Stimulated activated CD8-positive, alpha-beta memory T cell treated with anti-CD3 and anti-CD28 coated beads, Interleukin-7, amount 100 ng/mL, for 24 hours (primary cell): Measurements from ENCODE around the gene ARHGEF17.

Source experiments
- DNase-seq: peaks from one replicate; pipeline ENCODE4 v3.0.0-alpha.2; 2020; ENCODE audit warnings: low read depth

The ARHGEF17 gene

DNA sequence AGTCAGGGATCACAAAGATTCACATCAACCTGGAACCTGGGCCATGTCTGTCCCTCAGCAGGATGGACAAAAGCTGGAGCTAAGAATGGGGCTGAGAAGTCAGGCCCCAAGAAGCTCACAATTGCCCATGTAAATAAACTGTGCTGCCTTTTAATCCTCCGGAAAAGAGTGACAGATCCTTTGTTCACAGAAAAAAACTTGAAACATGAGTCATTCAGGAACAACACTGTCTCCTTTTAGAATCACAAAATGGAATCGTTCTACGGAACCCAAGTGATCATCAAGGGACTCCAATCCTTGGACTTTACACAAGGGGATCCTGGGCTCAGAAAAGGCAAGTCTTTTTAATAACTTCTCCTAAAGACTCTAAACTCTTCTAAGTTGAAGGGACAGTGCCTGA, 104.2 kb downstream of the ARHGEF17 start:
- DNase-seq, result no peak

DNA sequence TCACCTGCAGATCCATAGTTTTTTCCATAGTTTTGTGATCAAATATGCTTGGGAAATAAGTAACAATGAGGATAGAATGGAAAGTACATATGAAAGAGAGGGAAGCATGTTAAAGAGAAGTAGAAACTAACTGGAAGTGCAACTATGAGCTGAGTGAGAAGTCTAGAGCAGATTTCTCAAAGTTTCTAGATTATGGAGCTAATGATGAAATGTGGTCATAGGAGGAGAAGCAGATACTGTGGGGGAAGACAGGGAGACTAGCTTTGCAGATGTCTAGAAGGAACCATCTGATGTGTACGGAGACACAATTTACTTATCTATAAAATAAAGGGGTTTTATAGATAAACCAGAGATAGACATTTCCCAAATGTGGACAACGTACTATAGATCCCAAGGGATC, 105.2 kb downstream of the ARHGEF17 start:
- no peak for DNase-seq

DNA sequence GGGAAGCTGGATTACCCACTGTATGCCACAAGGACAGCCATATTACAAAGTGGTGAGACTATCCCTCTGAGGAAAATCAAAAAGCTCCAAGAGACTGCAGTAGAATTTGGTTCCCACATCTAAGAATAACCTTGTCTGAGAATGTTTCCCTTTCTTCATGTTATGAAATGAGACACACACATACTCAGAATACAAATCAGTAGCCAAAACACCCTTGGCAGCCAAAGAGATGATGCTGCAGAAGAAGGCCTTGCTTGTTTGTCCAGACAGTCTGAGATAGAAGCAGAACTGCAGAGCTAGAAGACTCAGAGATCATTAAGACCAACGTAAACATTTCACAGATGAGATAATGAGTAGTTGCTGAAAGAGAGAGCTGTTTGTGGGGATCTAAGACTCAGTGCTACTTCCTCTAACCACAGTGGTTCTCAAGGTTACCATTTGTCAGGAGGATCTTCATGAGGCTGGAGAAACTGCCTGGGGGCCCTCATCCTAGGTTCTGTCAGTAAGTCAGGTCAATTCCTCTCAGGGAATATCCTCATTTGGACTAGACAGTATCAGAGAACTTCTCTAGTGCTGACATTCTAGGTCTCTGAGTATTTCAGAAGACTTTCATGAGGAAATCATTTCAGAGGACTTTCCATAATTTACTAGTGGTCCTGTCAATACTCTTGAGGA, 107.0 kb downstream of the ARHGEF17 start:
- DNase-seq, result no peak

DNA sequence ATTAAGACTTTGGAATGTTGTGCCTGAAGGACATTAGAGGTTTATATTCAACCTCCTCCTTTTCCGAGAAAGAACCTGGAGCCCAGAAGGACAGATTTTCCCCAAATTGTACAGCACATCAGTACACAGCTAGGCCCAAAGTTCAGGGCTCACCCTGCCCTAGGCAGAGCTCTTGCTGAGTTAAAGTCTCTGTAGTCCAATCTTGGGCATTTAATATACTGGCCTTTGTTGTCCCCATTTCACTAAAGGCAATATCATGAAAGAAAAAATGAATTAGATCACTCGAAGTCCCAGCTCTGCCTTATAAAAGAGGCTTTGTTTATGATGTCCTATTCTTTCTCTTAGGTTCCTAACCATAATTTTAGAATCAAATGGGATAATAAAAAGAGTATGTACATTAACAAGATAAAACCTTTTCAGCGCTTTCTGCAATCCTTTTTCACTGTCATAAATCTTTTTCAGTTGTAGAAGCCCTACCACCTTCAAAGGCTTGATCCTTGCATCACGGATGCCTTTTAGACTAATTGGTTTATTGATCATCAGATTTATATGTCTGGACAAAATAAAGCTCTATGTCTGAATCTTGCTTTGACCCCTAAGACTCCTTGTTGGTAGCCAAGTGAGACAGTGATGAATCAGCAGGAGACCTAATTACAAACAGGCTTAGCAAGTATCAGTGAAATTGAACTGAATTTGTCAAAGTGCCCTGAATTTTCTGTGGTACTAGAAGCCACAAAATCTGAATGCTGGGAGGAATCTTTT, 108.0 kb downstream of the ARHGEF17 start:
- no peak for DNase-seq

DNA sequence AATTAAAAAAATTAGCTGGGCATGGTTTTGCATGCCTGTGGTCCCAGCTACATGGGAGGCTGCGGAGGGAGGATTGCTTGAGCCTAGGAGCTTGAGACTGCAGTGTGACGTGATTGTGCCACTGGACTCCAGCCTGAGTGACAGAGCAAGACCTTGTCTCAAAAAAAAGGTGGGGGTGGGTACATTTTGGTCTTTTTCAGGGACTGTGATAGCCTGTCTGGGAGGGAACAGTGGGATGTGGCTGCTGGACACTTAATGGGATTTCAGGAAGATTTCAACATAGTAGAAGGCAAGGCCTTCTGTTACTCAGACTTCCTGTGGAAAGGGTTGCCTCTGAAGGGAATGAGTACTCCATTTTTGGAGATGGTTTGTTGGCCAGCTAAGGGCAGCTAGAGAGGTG, 108.7 kb downstream of the ARHGEF17 start:
- DNase-seq, result no peak
